Subcutaneous abdominal adipose tissue (tissue), 5 donors: ENCODE measurements around the gene EFCAB6.

ENCODE experiments used
- H3K27ac ChIP-seq: one replicate; pipeline ENCODE4 v1.7.0; 2013; ENCODE audit warnings: low read depth, mild to moderate bottlenecking, inconsistent platforms, low read length, moderate library complexity
- H3K27me3 ChIP-seq, 5 donors: one replicate each; pipeline ENCODE4 v1.7.0; 2013; ENCODE audit warnings: low read length in 5 of 5, inconsistent platforms in 1 of 5; ENCODE audit not compliant: control insufficient read depth in 5 of 5, insufficient read depth in 4 of 5
- H3K36me3 ChIP-seq, 5 donors: one replicate each; pipeline ENCODE4 v1.7.0; 2013; ENCODE audit warnings: low read length in 5 of 5; ENCODE audit not compliant: control insufficient read depth in 5 of 5, insufficient read depth in 5 of 5
- H3K4me1 ChIP-seq, 5 donors: one replicate each; pipeline ENCODE4 v1.7.0; 2013; ENCODE audit warnings: low read length in 5 of 5, mild to moderate bottlenecking in 3 of 5, moderate library complexity in 1 of 5; ENCODE audit not compliant: control insufficient read depth in 5 of 5, insufficient read depth in 5 of 5
- H3K4me3 ChIP-seq, 5 donors: one replicate each; pipeline ENCODE4 v1.7.0; 2013; ENCODE audit warnings: low read length in 5 of 5, low read depth in 1 of 5
- H3K9ac ChIP-seq, 5 donors: one replicate each; pipeline ENCODE4 v1.7.0; 2013; ENCODE audit warnings: low read length in 5 of 5, mild to moderate bottlenecking in 4 of 5, moderate library complexity in 3 of 5
- H3K9me3 ChIP-seq, 5 donors: one replicate each; pipeline ENCODE4 v1.7.0; 2013; ENCODE audit warnings: low read length in 5 of 5; ENCODE audit not compliant: control insufficient read depth in 5 of 5
- donor health status: healthy.
- donor health status: healthy.
- donor health status: healthy.
- donor health status: healthy.
- donor health status: healthy.

Gene EFCAB6

DNA sequence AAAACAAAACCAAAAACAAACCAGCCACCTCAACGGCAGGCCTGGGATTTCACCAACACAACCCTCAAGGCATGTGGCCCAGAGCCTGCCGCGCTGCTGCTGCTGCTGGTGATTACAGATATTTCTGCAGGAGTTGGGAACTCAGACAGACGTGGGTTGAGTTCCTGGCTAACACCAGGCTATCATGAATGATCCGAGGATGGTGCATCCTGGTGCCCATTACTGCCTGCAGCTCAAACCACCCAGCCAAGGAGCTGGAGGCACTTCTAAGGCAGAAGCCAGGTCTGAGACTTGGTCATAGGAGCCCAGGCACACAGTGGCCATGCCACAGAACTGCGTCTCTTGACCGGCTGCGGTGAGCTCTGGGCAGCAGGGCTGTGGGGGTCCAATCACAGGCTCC, 248.5 kb downstream of the EFCAB6 start:
- H3K27me3 ChIP-seq: peaks cover 0 to 3% (median 0%) of the 10 kb centered on the region in 5 donors
- no peak overlapping the region for H3K4me3 ChIP-seq
- H3K27ac ChIP-seq: no peak overlapping the region
- H3K4me1 ChIP-seq: no peaks in the 10 kb centered on the region
- H3K9me3 ChIP-seq: no peaks in the 10 kb centered on the region
- no peak overlapping the region for H3K9ac ChIP-seq
- H3K36me3 ChIP-seq: no peaks in the 10 kb centered on the region

GRCh38 chr22:43562843-43563242, 249.3 kb downstream of the EFCAB6 start:
- Histone ChIP-seq H3K9me3 (peaks cover 3 to 6% (median 5%) of the 10 kb centered on the region in 5 donors), H3K4me3 (no peak overlapping the region), H3K4me1 (no peaks in the 10 kb centered on the region), H3K27ac (no peak overlapping the region), H3K27me3 (peaks cover 0 to 3% (median 0%) of the 10 kb centered on the region in 5 donors), H3K9ac (no peak overlapping the region), H3K36me3 (no peaks in the 10 kb centered on the region)

DNA sequence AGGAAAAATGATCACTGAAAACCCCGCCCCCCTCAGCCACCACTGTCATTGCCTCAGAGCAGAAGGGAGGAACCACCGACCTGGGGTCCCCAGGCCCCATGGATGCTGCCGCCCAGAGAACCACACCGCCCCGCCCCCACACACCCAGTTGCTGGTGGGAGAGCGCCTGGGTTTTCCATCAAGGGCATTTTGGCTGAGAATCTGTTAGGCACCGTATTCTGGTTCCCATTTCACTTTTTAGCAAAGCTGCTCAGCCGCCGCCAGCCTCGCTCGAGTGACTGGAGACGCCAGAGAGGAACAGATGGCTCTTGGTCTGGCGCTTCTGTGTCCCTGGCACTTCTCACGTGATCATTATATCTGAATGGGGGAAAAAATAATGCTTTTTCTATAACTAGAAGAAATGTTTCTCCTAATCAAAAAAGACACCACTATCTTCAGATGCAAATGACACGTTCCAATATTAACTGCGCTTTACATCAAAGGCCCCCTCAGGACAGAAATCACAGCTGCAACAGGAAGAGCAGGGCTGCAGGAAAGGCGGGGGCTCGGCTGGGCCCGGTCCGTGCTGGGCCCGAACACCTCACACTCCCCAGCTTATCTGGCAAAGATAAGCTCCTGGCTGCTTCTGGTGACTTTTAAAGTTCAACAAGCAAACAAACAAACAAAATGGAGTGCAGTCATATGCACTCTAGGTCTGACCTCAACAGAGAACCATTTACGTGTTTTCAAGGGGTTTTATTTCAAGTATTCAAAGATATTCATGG, 250.5 kb downstream of the EFCAB6 start:
- Histone ChIP-seq H3K4me1 (no peaks in the 10 kb centered on the region), H3K27ac (no peak overlapping the region), H3K36me3 (no peaks in the 10 kb centered on the region), H3K4me3 (no peak overlapping the region), H3K27me3 (peaks cover 0 to 3% (median 0%) of the 10 kb centered on the region in 5 donors), H3K9ac (no peak overlapping the region), H3K9me3 (peaks cover 3 to 6% (median 5%) of the 10 kb centered on the region in 5 donors)

- Histone ChIP-seq H3K9me3 (peaks cover 3 to 6% (median 5%) of the 10 kb centered on the region in 5 donors), H3K36me3 (no peaks in the 10 kb centered on the region), H3K27me3 (peaks cover 0 to 3% (median 0%) of the 10 kb centered on the region in 5 donors), H3K4me3 (no peak overlapping the region), H3K9ac (no peak overlapping the region), H3K4me1 (no peaks in the 10 kb centered on the region), H3K27ac (no peak overlapping the region)
Observed at GRCh38 chr22:43560651-43561050, 251.5 kb downstream of the EFCAB6 start.

DNA sequence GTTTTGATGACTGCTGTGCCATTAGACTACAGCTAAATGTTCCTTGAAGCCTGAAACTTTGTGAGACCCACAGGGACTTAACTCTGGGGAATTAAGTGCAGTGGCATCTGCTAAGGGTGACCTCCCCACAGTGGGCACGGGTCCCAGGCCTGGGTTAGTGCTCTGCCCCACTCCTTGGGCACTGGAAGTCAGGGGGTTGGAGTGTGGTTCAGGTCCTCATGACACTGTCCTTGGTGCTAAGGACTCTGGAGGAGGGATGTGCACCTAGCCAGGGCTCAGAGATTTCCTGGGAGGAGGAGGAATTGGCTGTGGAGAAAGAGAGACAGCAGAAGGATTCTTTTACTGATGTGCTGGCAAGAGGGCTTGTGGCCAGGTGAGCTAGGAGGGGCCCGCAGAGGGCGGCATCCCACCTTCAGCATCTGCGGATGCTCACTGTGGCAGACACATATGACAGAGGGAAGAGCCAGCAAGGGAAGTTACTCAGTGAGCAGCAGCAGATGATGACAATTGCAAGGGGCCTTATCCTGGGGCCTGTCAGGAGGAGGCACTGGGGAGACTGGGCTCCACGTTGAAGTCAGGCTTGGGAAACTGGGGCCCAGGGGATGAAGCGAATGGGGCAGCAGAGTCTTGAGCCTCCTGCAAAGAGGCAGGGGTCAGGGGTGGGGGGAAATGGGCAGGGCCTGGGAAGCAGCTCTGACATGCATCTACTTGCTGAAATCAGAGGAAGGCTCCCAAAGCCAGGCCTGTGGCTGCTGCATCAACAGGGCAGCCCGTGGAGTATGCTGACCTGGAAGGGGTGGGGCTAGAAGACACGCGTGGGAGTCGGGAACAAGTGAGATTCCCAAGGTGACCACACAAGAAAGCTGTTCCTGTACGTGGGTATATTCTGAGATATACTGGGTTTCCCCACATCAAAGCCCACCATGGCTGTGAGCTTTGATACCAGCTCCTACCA, 256.3 kb downstream of the EFCAB6 start:
- no peak overlapping the region for H3K4me3 ChIP-seq
- peaks cover 3 to 12% (median 5%) of the 10 kb centered on the region in 5 donors for H3K9me3 ChIP-seq
- no peak overlapping the region for H3K9ac ChIP-seq
- H3K27me3 ChIP-seq: peaks cover 0 to 2% (median 0%) of the 10 kb centered on the region in 5 donors
- no peaks in the 10 kb centered on the region for H3K4me1 ChIP-seq
- H3K36me3 ChIP-seq: no peaks in the 10 kb centered on the region
- H3K27ac ChIP-seq: no peak overlapping the region

DNA sequence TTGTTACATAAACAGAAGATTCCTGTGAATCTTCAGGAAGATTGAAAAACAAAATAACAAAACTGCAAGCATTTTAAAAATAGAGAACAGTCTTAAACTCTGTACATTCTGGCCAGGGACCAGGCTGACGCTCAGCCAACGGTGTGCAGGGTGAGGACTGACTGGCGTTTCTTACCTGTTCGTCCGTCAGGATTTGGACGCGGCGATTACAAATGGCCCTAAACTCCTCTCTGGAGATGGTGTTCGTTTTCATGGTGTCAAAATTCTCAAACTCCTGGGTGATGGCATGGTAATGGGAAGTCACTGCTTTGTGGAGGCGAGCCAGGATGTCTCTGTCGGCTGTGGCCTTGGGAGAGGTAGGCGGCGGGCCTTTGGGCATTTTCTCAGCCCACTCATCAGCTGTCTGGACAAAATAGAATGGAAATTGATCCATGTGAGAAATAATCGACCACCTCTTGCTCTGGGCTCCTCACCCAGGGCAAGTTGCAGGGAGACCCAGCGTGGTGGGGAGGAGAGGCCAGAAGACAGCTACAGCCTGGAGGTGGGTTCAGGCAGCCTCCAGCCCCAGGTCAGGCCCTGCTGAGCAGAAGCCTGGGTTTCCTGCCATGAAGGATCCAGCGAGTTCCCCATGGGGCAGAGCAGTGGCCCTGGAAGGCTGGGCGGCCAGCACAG, 257.3 kb downstream of the EFCAB6 start:
- H3K36me3 ChIP-seq: no peaks in the 10 kb centered on the region
- H3K27ac ChIP-seq: no peak overlapping the region
- H3K4me3 ChIP-seq: no peak overlapping the region
- no peak overlapping the region for H3K9ac ChIP-seq
- H3K27me3 ChIP-seq: peaks cover 0 to 2% (median 0%) of the 10 kb centered on the region in 5 donors
- peaks cover 3 to 12% (median 5%) of the 10 kb centered on the region in 5 donors for H3K9me3 ChIP-seq
- no peaks in the 10 kb centered on the region for H3K4me1 ChIP-seq

DNA sequence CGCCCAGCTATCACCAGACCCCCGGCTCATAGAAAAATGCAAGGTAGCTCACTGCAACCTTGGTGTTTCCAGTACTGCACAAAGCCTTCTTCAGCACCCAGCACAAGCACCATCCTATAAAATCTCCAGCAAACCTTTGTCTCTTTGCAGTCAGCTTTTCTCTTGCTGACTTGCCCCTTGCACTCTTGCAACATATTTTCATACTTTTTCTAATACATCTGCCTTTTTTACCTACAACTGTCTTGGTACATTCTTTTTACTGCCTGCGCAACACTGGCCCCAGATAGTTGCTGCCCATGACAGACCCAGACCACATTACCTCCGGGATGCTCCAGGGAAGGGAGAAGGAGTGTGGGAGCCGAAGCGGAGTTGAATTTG, 257.9 kb downstream of the EFCAB6 start:
- H3K27me3 ChIP-seq: peaks cover 0 to 2% (median 0%) of the 10 kb centered on the region in 5 donors

DNA sequence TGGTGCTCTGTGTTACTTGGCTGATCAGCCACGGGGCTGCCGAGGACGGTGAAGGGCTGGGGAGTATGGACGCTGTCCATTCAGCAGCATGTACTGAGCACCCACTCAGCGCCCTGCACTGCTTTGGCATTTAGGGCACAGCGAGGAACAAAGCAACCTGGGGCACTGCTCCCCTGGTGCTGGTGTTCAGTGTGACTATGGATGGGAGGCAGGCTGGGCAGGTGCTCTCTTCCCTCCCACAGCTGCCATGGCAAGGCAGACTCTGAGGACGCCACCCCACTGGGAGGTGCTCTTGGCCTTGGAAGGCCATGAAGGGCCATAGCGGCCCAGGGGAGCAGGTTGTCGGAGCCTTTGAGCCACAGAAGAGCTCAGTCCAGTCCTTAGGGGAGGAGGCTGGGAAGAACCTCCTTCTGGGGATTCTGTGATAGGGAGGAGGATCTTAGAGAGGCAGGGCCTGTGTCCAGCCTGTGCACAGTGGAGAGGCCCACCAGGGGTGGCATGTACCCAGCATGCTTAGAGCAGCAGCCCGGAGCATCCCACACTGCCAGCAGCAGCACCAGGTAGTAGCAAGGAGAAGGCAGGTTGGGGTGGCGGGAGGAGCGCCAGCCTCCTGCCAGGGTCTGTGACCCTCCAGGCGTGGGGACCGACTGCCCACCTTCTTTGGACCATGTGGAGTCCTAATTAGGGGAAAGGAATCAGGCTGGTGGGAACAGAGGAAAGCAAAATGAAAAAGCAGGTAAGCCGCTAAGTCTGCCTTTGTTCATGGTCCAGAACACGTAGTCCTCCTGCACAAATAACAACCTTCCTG, 258.4 kb downstream of the EFCAB6 start:
- Histone ChIP-seq H3K27ac (no peak overlapping the region), H3K36me3 (no peaks in the 10 kb centered on the region), H3K9ac (no peak overlapping the region), H3K27me3 (peaks cover 0 to 2% (median 0%) of the 10 kb centered on the region in 5 donors), H3K4me1 (no peaks in the 10 kb centered on the region), H3K9me3 (peaks cover 3 to 12% (median 5%) of the 10 kb centered on the region in 5 donors), H3K4me3 (no peak overlapping the region)

More for the DNA sequence above, 257.9 kb downstream of the EFCAB6 start:
- Histone ChIP-seq H3K9ac (no peak overlapping the region), H3K27ac (no peak overlapping the region), H3K4me3 (no peak overlapping the region), H3K4me1 (no peaks in the 10 kb centered on the region), H3K9me3 (peaks cover 3 to 12% (median 5%) of the 10 kb centered on the region in 5 donors), H3K36me3 (no peaks in the 10 kb centered on the region)

DNA sequence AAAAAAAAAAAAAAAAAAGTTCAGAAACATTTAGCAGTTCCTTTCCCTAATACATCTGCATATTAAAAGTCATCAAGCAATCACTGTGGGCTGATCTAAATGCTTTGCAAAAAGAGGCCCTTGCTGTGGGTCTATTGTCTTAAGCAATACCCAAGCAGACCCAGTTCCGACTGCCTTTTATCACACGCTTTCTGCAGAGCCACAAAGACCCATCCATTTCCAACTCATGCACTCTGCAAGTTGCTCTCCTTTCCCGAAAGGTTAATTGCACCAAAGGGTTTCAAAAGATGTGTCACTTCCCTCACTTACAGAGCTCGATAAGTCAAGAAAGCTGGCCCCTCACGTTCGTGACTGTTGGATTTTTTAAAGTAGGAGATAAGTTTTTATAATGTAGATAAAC, 261.4 kb downstream of the EFCAB6 start:
- Histone ChIP-seq H3K4me3 (no peak overlapping the region), H3K4me1 (no peaks in the 10 kb centered on the region)

More for the DNA sequence above, 261.4 kb downstream of the EFCAB6 start:
- Histone ChIP-seq H3K36me3 (no peaks in the 10 kb centered on the region), H3K27me3 (peaks cover 0 to 1% (median 0%) of the 10 kb centered on the region in 5 donors), H3K9me3 (peaks cover 0 to 6% (median 0%) of the 10 kb centered on the region in 5 donors), H3K27ac (no peak overlapping the region), H3K9ac (no peak overlapping the region)
